Psoas muscle (tissue), 8 donors: Measurements from ENCODE around the gene HCAR1. TPM values are rescaled to one million over a fixed set of nuclear protein-coding genes. Genes with fewer than 3 reads are reported as not detected.
A peak's percentile ranks its signal among the peaks of the same experiment; 100 is the strongest.
"Not testable (repeated sequence)": the region's sequence is repeated elsewhere in the genome, so short reads cannot be mapped to it uniquely, and the experiment has no call there.

Experiments used
- ATAC-seq, 4 donors: fragments of 200-7000 bp; cut with Tn5 transposase; one replicate each; pipeline ENCODE4 v1.9.1; 2020; ENCODE audit warnings: moderate library complexity in 3 of 4, mild to moderate bottlenecking in 2 of 4
- DNase-seq, 2 donors: peaks; one replicate each; pipeline ENCODE4 v3.0.0-alpha.2; 2020
- H3K27ac ChIP-seq: fragments of 200-600 bp; one replicate; pipeline ENCODE4 v1.8.0; 2022
- H3K27me3 ChIP-seq, 3 donors: fragments of 200-600 bp in 1 of 3; one replicate each; pipeline versions ENCODE4 v1.6.1 to v1.8.0; 2013 to 2022; ENCODE audit warnings: low read length in 2 of 3, mild to moderate bottlenecking in 2 of 3, moderate library complexity in 1 of 3; ENCODE audit not compliant: insufficient read depth in 3 of 3
- H3K36me3 ChIP-seq, 2 donors: fragments of 200-600 bp in 1 of 2; one replicate each; pipeline versions ENCODE4 v1.6.1 to v1.8.0; 2013 to 2022; ENCODE audit warnings: low read depth in 1 of 2, mild to moderate bottlenecking in 1 of 2, moderate library complexity in 1 of 2; ENCODE audit not compliant: insufficient read depth in 1 of 2
- H3K4me1 ChIP-seq: fragments of 200-600 bp; one replicate; pipeline ENCODE4 v1.8.0; 2022
- H3K4me3 ChIP-seq: fragments of 200-600 bp; one replicate; pipeline ENCODE4 v1.8.0; 2022; ENCODE audit warnings: mild to moderate bottlenecking
- H3K9me3 ChIP-seq: fragments of 200-600 bp; one replicate; pipeline ENCODE4 v1.8.0; 2022
- WGBS, 3 donors: extraction: QIAGEN DNeasy Blood & Tissue Kit; methylation state at CpG; one replicate each; pipeline versions ENCODE4 v1.1.6 to v1.1.7; 2013; 5-methylcytosine and 5-hydroxymethylcytosine counted together
- intact Hi-C, 2 donors: fragments of 100-400 bp; cut with DNase I; formaldehyde crosslinking; loops; one replicate each; pipeline versions ENCODE4 v1.11.0 to v1.14.2; 2022
- polyA plus RNA-seq, 3 donors: library from polyadenylated mRNA; stranded (reverse); fragments of 200-250 nt; gene quantifications; one replicate each; pipeline ENCODE4 v1.2.3, GENCODE V29; 2013
- total RNA-seq, 4 donors: library from RNA; stranded (reverse); fragmentation: NEBNext Ultra II Directional in 2 of 4; extraction: Animal tissue kit (Norgen Biotek cat#: 25700) in 2 of 4; gene quantifications; one replicate each; pipeline versions ENCODE4 v1.2.1 to v1.2.4, GENCODE V29; 2021 to 2023
- TF ChIP-seq, protein P1 (sequence below): fragments of 200-600 bp; IDR thresholded peaks from one replicate; pipeline ENCODE4 v1.8.0; 2022; ENCODE audit warnings: antibody characterized with exemption
- donor health status: healthy with polysubstance abuse.
- donor health status: DM: no; HTN: no; CAD: no; lungs with moderate emphysema.
- donor health status: Bipolar disorder and iron deficiency.
- donor health status: healthy.
- donor health status: DM: yes; HTN: yes; CAD: no.
- donor health status: DM: no; HTN: no; CAD: no.
- donor health status: DM: no; HTN: no; CAD: no.
- donor health status: DM: yes; HTN: yes; CAD: no.

Gene HCAR1
- total and polyA plus RNA-seq, 7 donors, result 0.01 to 0.13 (median 0.05) TPM; not detected in 1

GRCh38 chr12:122752464-122753318 is 22.0 kb upstream of the HCAR1 start, which contains the start of gene DENR:
TSS of gene DENR (plus strand) at chr12:122752824. CDS start at chr12:122753702, 878 bp downstream.
- H3K4me1 ChIP-seq, result peaks cover 14% of the 10 kb centered on the region
- intact Hi-C loops, result loop anchor here (2.0 to 10.0 kb wide), 3 partner anchors 114 to 228 kb away; partner anchors contain the start of genes KNTC1 (in 2 of the 2) and RSRC2 (in 2 of the 2)
- H3K4me3 ChIP-seq, result peak within 1 kb of the TSS; percentile 98
- TF ChIP-seq, protein P1, sequence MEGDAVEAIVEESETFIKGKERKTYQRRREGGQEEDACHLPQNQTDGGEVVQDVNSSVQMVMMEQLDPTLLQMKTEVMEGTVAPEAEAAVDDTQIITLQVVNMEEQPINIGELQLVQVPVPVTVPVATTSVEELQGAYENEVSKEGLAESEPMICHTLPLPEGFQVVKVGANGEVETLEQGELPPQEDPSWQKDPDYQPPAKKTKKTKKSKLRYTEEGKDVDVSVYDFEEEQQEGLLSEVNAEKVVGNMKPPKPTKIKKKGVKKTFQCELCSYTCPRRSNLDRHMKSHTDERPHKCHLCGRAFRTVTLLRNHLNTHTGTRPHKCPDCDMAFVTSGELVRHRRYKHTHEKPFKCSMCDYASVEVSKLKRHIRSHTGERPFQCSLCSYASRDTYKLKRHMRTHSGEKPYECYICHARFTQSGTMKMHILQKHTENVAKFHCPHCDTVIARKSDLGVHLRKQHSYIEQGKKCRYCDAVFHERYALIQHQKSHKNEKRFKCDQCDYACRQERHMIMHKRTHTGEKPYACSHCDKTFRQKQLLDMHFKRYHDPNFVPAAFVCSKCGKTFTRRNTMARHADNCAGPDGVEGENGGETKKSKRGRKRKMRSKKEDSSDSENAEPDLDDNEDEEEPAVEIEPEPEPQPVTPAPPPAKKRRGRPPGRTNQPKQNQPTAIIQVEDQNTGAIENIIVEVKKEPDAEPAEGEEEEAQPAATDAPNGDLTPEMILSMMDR, result peak; percentile 59
- H3K27me3 ChIP-seq, result no peaks in the 10 kb centered on the region
- ATAC-seq, result peak; percentile 99 to 100 (median 100)
- no peaks in the 10 kb centered on the region for H3K9me3 ChIP-seq
- peak; percentile 98 to 99 for DNase-seq
- H3K36me3 ChIP-seq, result peaks cover 0 to 42% of the 10 kb centered on the region in 2 donors
- peak within 1 kb of the TSS; percentile 90 for H3K27ac ChIP-seq
- WGBS, 3 donors, result 0% methylated on average over 64 to 73 of the region's 73 CpGs

DNA sequence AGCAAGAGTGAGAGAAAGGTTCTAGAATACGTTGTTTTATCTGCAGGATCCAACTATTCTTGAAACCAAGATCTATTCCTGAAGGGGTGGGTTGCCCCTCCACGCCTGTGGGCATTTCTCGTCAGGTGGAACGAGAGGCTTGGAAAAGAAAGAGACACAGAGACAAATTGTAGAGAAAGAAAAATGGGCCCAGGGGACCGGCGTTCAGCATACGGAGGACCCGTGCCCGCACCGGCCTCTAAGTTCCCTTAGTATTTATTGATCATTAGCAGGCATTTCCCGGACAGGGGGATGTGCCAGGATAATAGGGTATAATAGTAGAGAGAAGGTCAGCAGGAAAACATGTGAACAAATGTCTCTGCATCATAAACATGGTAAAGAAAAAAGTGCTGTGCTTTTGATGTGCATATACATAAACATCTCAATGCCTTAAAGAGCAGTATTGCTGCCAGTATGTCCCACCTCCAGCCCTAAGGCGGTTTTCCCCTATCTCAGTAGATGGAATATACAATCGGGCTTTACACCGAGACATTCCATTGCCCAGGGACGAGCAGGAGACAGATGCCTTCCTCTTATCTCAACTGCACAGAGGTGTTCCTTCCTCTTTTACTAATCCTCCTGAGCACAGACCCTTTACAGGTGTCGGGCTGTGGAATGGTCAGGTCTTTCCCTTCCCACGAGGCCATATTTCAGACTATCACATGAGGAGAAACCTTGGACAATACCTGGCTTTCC is 20.3 kb upstream of the HCAR1 start:
- DNase-seq, ATAC-seq, H3K9me3 ChIP-seq, H3K27me3 ChIP-seq, H3K27ac ChIP-seq, H3K4me3 ChIP-seq: not testable (repeated sequence)
- WGBS, 3 donors, result 69 to 75% (median 71%) methylated on average over 17 of the region's 17 CpGs
- Histone ChIP-seq H3K36me3 (peaks cover 0 to 25% of the 10 kb centered on the region in 2 donors), H3K4me1 (peaks cover 14% of the 10 kb centered on the region)
- intact Hi-C loops, result loop anchor here in 1 of 2 donors (10.0 kb wide), 1 partner anchor 226 kb away; the partner anchor contains the start of genes KNTC1 and RSRC2

DNA sequence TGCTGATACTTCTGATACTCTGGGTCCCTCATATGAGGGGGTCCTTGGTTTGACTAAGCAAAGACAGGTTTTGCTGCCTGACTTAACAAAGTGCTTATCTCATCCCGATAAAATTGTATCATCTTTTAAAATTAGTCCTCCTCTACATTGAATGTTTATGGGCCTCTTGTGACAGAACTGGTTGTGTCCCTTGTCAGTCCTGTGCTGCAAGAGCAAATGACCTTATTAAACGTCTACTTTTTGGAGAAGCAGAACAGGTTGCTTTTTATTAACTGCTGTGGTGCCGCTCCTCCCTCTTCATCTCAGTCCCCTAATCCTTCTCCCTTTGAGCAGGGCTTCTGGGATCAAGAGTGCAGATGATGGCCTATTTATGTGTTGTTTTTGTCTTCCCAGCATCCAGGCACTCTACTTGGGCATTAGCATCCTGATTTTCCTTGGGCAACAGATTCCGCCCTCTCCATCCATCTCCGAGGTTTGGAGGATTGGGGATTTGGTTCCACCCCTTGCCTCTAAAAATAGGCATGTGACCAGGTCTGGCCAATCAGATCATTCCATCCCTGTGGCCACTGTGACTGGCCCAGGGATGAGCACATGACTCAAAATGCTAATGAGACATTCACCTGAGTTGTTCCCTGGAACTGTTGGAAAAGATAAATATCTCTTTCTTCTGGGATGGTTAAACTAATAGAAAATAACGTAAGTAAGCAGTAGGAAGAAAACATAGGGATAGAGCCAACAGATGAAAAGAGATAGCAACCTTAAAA is 19.1 kb upstream of the HCAR1 start:
- Histone ChIP-seq H3K4me3 (no peak overlapping the region), H3K4me1 (peaks cover 14% of the 10 kb centered on the region), H3K36me3 (peaks cover 0 to 13% of the 10 kb centered on the region in 2 donors), H3K27me3 (no peaks in the 10 kb centered on the region), H3K9me3 (no peaks in the 10 kb centered on the region), H3K27ac (no peak overlapping the region)
- ATAC-seq (no peak), DNase-seq (no peak)
- WGBS, 3 donors, result 67 to 72% (median 72%) methylated on average over 6 of the region's 6 CpGs
- TF ChIP-seq, protein P1, result no peak
- intact Hi-C loops, result loop anchor here in 1 of 2 donors (10.0 kb wide), 1 partner anchor 225 kb away; the partner anchor contains the start of genes KNTC1 and RSRC2

GRCh38 chr12:122747224-122748135 is 16.8 kb upstream of the HCAR1 start:
- intact Hi-C loops, result no loop called here
- DNase-seq, result no peak

More at GRCh38 chr12:122747224-122748135, 16.8 kb upstream of the HCAR1 start:
- Histone ChIP-seq H3K4me1 (no peaks in the 10 kb centered on the region), H3K27me3 (no peaks in the 10 kb centered on the region), H3K27ac (no peak overlapping the region), H3K9me3 (no peaks in the 10 kb centered on the region), H3K4me3 (no peak overlapping the region), H3K36me3 (no peaks in the 10 kb centered on the region)
- ATAC-seq, result no peak
- TF ChIP-seq, protein P1, result no peak
- WGBS, 3 donors, result 74 to 82% (median 75%) methylated on average over 9 of the region's 9 CpGs
